CD1c-positive myeloid dendritic cell (primary cell): ENCODE data around the gene NECTIN4.
"Not testable (repeated sequence)": the region's sequence is repeated elsewhere in the genome, so short reads cannot be mapped to it uniquely, and the experiment has no call there.

Experiments used
- DNase-seq: peaks from one replicate; pipeline ENCODE4 v3.0.0-alpha.2; 2016; ENCODE audit errors: extremely low spot score

The NECTIN4 gene

DNA sequence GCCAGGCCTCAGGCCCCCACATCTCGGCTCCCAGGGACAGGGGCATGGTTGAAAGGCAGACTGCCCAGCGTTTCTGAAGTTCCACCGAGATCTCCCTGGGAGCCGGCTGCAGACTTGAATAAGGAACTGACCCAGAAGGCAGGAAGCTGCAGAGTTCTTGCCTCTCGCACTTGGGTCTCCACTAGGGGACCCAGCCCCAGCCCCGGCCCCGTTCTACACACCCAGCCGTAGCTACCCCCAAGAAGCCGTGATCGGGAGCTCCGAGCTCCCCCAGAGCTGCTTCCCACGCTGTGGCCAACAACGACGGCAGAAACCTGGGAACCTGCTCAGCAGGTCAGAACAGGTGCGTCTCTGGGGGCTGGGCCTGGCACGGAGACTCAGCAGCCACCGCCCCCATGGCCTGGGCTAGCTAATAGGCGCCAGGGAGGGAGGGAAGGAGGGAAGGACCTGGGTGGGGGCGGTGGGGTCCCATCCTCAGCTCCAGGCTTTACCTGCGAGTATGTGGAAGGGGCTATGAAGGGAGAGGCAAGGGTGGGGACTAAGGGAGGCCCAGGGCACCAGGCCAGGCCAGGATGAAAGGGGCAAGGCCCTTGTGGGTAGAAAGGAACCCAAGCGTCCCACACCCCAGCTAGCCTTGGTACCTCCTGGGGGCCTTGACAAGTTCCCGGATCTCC is at the start of gene NECTIN4:
Gene NECTIN4 (minus strand): TSS at position 308 of the 674 bp plus-strand sequence. CDS start 262 bp downstream, at position 46.
- DNase-seq: peak; percentile 56

DNA sequence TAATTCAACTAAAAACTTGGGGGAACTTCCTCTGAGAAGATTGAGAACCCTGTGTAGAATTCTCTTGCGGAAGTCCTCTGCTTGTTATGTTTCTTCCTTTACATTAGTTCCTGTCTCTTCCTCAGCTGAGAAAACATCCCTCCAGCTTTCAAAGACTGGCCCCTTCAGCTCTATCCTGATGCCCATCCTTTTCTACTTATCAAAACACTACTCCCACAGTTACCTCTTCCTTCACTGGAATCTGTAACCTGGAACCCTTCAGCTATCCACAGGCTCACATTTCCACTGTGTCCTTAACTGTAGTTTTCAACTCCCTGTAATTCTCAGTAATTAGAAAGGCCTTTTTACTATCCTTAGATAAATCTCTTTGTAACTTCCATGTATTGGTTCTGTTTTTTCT is 49.1 kb upstream of the NECTIN4 start:
- DNase-seq: no peak

DNA sequence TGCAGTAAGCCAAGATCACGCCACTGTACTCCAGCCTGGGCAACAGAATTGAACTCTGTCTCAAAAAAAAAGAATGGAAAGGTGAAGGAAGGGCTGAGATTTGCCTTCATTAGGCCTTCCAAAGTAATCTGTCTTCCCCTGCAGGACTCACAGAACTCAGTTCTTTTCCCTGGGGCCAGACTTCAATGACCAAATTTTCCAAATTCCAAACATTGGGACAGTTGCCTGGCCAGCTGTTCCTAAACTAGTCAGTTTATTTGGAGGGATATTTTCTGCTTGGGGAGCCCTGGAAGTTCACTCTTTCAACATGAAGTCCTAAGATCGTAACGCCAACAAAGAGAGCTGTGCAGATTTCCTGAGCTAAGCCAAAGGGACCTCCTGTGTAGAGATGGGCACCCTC is 48.5 kb upstream of the NECTIN4 start:
- no peak for DNase-seq

DNA sequence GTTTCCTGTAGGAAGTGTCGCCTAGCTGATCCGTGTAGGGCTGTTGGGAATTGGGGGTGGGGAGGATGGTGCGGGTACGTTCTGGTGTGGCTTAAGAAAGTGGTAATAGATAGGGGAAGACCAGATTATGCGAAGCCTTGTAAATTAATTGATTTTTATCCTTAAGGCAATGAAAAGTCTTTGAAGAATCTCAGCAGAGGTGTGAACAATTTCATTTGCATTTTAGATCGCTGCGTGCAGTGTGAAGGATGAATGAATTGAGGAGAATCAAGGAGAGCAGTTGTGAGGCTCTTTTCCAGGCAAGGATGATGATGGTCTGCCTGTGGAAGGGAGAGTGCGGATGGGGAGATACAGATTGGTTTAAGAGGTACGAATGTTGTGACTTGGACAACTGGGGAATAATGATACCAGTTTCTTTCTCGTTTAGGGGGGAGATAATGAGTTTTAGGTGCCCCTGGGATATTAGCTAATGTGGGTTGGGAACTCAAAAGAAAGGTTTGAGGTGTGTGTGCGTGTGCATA is 43.9 kb upstream of the NECTIN4 start:
- no peak for DNase-seq

DNA sequence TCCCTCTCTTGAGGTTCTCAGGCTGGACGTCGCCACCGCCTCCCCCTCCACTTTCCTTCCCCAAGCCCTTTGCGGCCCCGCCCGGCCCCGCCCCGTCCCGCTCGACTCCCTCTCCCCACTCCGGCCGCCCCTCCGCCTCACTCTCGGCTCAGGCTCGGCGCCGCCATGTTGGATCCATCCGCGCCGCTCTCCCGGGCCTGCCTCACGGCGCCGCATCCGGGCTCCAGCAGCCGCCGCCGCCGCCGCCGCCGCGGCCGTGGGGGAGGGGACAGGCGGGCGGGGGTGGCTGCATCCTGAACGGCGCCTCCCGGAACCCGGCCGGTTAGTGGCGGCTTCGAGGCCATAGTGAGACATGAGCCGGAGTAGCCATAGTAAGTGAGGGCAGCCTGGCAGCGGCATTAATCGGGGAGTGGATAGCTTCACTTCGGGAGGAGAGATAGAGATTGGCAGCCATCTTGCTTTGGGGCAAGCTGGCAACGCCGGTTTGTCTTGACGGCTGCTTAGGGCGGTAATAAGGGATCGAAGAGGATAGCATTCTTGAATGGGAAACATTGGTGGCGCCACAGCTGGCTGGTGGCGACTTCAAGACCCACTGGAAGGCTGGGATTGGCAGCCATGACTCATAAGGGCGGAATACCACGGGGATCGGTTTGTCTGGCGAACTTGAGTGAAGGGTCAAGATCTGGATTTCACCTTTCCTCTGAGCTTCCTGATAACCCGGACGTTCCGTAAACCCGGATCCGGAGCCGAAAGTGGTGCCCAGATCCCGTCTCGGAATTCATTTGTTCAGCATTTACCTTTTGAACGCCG is 43.3 kb upstream of the NECTIN4 start, which contains the start of gene DEDD:
Gene DEDD (minus strand): TSS at position 258 of the 810 bp plus-strand sequence. CDS start 8,205 bp downstream, outside the sequence.
- DNase-seq: peak; percentile 95

DNA sequence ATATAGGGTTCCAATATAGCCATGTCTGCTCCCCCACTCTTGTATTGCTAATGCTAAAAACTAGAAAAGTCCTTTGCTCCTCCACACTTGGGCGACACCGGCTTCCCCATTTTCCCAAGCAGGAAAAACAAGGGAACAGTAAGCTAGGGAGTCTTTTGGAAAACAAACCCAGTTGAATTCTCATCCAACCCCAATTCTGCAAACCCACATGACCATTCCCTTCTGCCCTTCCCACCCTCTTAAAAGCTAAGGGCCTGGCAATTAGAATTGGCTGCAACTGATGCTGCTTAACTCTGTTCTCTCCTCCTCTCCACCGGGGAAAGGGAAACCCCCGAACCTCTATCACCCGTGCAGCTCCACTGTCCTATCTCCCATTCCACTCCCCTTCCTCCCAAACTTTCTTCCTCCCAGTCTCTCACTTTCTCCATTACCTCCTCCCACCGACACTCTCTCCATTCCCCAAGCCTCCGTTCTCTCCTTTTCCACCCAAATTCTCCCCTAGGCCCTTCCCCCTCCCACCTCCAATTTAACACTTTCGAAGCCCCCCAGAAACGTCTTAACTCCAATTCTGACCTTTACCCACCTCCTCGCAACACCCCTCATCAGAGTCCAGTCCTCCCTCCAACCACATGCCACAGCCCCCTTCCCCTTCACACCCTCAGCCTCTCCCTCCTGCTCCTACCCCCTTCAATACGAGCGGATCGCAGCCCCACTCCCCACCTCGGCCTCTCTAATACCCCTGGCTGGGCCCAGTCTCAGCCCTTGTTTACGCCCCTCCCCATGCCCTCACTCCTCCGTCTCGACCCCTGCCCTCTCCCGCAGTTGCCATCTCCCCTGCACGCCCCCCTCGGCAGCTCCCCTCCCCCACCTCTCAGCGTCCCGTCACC is 42.4 kb upstream of the NECTIN4 start:
- no peak for DNase-seq

DNA sequence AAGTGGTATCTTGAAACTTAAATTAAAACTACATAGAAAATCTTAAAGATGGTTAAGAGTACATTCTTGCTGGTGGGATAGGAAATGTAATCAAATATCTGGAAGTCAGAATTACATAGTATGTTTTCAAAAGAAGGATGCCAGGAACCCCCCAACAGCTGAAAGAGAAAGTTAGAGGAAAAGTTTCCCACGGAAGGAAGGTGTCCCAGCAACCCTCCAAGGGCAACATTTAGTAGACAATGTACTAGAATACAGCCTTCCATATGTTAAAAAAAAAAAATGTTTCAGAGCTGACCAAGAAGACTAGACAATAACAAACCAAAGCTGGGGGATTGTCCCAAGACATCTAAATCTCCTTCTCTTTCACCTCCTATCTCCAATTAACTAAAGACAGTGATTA is 40.9 kb upstream of the NECTIN4 start:
- DNase-seq: no peak

DNA sequence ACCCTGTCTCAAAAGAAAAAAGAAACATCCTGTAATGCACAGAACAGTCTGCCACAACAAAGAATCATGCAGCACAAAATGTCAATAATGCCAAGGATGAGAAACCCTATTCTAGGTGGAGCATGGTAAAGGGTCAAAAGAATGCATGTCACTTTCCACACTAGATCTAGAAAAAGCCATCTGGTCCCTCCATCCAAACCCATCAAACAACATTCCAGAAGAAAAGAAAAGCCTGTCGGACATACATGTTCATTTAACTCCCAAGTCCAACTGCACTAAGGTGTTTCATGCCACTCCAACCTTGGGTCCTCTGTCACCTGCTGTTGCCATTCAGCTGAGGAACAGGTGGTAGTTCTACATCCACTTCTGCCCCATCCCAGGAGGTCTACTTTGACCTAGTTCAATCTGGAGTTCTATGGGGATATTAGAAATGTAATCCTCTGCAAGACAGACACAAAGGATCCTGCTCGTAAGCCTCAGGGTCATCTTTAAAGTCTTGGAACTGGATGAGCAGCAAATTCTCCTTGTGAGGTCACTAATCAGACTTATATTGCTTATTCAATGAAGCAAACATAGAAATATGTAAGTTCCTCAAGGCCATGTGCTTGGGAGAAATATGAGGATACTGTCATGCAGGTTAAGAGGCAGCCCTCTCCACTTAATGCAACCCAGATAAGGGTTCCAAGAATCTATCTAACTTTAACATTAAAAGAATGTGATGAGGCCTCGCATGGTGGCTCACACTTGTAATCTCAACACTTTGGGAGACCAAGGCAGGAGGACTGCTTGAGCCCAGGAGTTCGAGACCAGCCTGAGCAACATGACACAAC is 39.4 kb upstream of the NECTIN4 start:
- DNase-seq: no peak

DNA sequence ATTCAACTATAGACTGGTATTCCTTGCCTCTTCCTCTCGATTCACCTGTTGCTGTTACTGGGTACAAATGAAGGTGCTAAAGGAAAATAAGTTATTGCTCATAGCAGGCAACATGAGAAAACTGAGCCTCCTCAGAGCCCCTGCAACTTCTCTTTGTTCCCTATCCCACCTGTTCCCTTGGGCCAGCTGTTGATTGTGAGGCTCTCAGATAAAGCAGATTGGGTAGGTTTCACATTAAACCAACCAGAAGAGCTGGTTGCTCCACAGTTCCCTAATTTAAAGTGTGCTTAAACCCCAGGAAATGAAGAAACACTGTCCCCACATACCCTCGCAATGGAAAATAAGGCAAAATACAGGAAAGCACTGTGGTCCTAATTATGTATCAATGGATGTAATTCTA is 38.3 kb upstream of the NECTIN4 start:
- DNase-seq: peak; percentile 27

DNA sequence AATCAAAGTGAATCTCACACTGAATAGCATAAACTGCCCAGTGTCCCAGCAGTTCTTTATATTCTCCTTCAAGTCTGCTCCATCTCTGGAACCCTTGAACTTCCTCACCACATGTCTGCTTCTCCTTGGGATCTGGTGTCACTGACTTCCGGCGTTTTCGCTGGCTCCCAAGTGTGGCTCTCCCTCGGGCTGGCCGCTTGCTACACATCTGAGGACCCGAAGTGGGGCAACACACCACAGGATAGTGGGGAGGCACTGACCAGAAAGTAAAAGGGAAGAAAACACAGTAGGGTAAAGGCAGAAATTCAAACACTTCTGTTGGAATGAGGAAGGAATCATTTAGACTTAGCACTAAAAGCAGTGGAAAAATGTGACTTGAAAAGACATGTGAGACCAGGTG is 33.6 kb upstream of the NECTIN4 start:
- no peak for DNase-seq

DNA sequence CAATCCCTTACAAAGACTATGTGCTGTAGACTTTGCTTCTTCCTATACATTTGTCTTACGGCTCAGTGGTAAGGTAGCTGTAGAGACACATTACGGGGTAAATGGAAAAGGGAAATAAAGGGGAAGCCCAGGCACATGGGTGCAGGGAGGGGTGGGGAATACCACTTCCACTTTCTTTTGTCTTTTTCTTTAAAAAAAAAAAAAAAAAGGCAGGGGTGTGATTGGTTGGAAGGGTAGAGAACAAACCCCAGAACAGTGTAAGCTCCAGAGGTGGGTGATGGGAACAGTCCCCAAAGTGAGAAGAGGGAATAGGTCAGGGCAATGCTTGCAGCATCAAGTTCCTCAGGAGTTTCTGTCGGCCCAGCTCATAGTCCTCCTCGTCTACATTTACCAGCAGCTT is 32.5 kb upstream of the NECTIN4 start:
- DNase-seq: peak; percentile 68

DNA sequence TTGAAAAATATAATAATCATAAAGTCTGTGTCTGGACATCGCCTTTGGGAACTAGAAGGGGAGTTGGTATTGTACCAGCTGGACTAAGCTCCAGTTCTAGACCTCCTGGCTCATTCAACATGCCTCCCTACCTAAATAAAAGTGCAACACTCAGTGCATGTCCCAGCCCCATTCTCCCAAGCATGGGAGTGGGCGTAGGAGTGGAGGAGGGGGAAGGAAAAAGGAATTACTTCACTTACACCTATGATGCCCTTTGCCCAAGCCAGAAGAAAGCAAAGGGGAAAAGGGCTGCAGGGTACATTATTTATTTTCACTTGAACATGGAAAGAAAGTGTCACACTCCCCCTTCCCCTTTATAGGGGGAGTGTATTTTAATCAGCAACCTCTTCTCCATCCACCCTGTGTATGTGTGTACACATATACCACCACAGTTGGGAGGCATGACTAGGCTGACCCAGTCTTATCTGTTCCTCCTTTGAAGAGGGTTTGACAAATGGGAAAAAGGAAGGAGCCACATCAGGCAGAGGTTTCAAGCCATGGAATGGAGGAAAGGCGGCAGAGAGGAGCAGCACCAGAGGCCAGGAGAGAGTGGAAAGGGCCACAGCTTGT is 31.8 kb upstream of the NECTIN4 start:
- DNase-seq: peak; percentile 51

DNA sequence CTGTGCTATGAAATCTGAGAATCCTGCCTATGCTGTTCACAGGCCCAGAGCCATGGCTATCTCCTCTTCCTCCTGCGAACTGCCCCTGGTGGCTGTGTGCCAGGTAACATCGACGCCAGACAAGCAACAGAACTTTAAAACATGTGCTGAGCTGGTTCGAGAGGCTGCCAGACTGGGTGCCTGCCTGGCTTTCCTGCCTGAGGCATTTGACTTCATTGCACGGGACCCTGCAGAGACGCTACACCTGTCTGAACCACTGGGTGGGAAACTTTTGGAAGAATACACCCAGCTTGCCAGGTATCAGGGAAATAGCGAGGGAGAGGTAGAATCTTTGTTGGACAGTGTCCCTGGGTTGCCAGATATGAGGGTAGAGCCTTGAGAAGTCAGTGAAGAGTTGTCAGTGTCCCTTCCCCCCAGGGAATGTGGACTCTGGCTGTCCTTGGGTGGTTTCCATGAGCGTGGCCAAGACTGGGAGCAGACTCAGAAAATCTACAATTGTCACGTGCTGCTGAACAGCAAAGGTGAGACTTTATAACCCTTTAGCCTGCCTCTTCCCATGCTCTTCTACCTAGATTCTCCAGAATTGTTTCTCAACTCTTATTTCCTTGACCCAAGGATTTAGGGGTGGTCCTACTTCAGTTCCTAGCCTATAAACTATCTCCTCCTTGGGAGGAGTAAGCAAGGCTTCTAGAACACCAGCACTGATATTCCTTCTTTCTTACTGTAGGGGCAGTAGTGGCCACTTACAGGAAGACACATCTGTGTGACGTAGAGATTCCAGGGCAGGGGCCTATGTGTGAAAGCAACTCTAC is 29.9 kb upstream of the NECTIN4 start:
- peak; percentile 66 for DNase-seq

DNA sequence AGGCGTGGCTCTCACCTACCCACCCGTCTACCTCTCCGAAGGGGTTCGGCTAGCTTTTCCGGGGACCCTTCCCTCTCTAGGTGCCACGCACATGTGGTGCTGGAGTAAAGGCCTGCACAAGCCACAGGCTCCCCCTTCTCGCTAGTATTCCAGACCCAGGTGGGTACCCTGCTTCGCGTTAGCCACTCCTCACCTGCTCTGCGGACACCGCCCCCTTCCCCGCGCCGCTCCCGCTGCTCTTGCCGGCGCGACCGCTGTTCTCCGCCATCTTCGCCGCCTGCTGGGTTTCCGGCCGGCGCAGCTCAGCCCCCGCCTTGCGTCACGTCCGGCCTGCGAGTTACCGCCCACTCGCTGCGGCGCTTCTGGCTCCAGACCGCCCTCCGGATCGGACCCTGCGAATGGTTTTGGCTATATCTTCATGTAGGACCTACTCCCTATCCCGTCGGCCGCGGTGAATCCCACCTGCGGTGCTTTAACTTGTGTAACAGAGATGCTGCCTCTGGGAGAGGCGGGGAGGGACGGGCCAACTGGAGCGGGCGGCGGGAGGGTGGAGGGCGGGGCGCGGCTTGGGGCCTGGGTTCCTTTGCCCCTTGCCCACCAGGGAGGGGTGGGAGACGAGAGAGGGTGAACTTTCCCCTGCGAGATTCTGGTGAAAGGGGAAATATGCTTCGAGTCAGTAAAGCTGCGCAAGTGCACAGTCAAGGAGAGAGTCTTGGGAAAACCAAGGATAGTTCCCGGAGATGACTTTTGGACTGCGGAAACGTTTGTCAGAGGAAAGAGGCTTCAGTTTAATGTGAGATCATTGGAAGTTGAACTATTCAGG is 28.6 kb upstream of the NECTIN4 start, which contains the start of the genes NIT1 and PFDN2:
Gene NIT1 (plus strand): TSS at position 347 of the 823 bp plus-strand sequence. CDS start 72 bp downstream, at position 419.
Gene PFDN2 (minus strand): TSS at position 279 of the 823 bp plus-strand sequence. CDS start 11 bp downstream, at position 268.
- peak; percentile 93 for DNase-seq

DNA sequence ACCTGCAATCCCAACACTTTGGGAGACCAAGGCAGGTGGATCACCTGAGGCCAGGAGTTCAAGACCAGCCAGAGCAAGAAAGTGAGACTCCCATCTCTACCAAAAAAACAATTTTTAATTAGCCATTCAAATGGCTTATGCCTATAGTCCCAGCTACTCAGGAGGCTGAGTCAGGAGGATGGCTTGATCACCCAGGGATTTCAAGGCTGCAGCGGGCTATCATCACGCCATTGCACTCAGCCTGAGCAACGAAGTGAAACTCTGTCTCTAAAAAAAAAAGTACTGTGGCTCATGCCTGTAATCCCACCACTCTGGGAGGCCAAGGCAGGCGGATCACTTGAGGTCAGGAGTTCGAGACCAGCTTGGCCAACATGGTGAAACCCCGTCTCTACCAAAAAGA is 26.6 kb upstream of the NECTIN4 start:
- not testable (repeated sequence) for DNase-seq

DNA sequence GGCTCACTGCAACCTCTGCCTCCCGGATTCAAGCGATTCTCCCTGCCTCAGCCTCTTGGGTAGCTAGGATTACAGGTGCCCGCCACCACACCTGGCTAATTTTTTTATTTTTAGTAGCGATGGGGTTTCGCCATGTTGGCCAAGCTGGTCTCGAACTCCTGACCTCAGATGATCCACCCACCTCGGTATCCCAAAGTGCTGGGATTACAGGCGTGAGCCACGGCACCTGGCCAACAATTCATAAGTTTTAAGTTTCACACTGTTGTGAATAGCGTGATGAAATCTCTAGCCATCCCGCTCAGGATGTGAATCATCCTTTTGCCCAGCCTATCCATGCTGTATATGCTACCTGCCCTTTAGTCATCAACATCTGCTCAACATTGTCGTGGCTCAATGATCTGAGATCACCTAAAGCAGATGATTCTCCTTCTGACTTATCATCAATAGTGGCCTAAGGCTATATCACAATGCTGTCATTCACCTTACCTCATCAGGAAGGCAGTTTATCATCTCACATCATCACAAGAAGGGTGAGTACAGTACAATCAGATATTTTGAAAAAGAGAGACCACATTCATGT is 25.9 kb upstream of the NECTIN4 start:
- no peak for DNase-seq

DNA sequence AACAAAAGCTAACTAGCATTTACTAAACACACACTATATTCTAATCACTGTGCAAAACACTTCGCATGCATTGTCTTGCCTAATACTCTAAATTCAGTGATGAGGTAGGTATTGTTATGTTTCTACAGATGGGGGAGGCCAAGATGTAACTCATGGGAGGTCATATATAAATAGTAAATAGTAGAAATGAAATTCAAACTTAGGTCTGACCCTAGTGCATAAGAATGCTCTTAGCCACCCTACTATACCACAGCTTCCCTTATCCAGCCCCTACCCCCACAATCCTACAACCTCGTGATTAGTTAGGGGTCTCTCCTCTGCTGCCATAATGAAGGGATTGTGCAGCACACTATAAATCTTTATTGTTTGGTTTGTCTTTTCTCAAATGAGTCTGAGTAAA is 25.2 kb upstream of the NECTIN4 start:
- DNase-seq: no peak

DNA sequence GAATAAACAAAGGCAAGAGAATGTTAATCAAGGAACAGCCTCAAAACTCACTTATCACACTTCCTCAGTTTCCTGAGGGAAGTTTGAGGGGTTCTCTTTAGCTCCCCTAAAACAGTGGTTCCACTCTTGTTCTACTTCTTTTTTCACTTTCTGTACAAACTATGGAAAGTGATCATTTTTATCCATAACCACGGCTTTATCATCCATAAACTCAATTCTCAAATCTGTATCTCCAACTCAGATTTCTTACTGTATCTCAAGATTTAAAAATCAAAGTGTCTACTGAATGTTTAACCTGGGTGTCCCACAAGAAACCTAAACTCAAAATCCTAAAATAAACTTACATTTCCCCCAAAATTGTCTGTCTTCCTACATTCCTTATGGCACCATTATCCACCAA is 24.6 kb upstream of the NECTIN4 start:
- no peak for DNase-seq
